Right lobe of liver (tissue), 6 donors: ENCODE results near the gene PLVAP. TPM values are rescaled to one million over a fixed set of nuclear protein-coding genes. Genes with fewer than 3 reads are reported as not detected.

Source experiments
- ATAC-seq, 4 donors: fragments of 200-7000 bp; cut with Tn5 transposase; one replicate each; pipeline ENCODE4 v1.9.1; 2020; ENCODE audit warnings: mild to moderate bottlenecking in 4 of 4, moderate library complexity in 4 of 4
- DNase-seq, 3 donors: peaks; one replicate each; pipeline ENCODE4 v3.0.0-alpha.2; 2020
- H3K27ac ChIP-seq, 3 donors: fragments of 200-600 bp; one replicate each; pipeline ENCODE4 v1.8.0; 2022
- H3K27me3 ChIP-seq, 2 donors: fragments of 200-600 bp; one replicate each; pipeline ENCODE4 v1.8.0; 2022
- H3K36me3 ChIP-seq, 4 donors: fragments of 200-600 bp; sonication (generic) in 1 of 4; one replicate each; pipeline versions ENCODE4 v1.5.1 to v1.8.0; 2017 to 2022; ENCODE audit warnings: control low read depth in 1 of 4
- H3K4me1 ChIP-seq, 4 donors: fragments of 200-600 bp; sonication (generic) in 1 of 4; one replicate each; pipeline versions ENCODE4 v1.5.1 to v1.8.0; 2017 to 2022; ENCODE audit warnings: control low read depth in 1 of 4
- H3K4me3 ChIP-seq, 3 donors: fragments of 200-600 bp; one replicate each; pipeline ENCODE4 v1.8.0; 2022
- H3K9me3 ChIP-seq, 4 donors: fragments of 200-600 bp; sonication (generic) in 1 of 4; one replicate each; pipeline versions ENCODE4 v1.5.1 to v1.8.0; 2017 to 2022; ENCODE audit warnings: control low read depth in 1 of 4
- CTCF ChIP-seq, 4 donors: fragments of 200-600 bp in 3 of 4; fragments of 450-650 bp in 1 of 4; IDR thresholded peaks; one replicate each; pipeline versions ENCODE4 v1.5.1 to v1.8.0; 2016 to 2022; ENCODE audit warnings: antibody characterized with exemption in 4 of 4, mild to moderate bottlenecking in 2 of 4
- POLR2A ChIP-seq: fragments of 450-650 bp; IDR thresholded peaks from one replicate; pipeline ENCODE4 v1.6.1; 2017; ENCODE audit warnings: antibody characterized with exemption, mild to moderate bottlenecking
- WGBS: methylation state at CpG from one replicate; pipeline ENCODE4 v1.1.6; 2018; ENCODE audit warnings: low coverage, low lambda C conversion rate; ENCODE audit not compliant: insufficient coverage; ENCODE audit errors: missing lambda C conversion rate; 5-methylcytosine and 5-hydroxymethylcytosine counted together
- intact Hi-C, 2 donors: fragments of 100-400 bp; cut with DNase I; formaldehyde crosslinking; loops; one replicate each; pipeline versions ENCODE4 v1.11.2 to v1.14.1; 2022
- total RNA-seq, 6 experiments: library from RNA; depleted of rRNA in 2 of 6; stranded (reverse); fragments of >200 nt in 2 of 6; fragmentation: NEBNext Ultra II Directional in 3 of 6; extraction: Animal tissue kit (Norgen Biotek cat#: 25700) in 3 of 6; gene quantifications; one replicate each; pipeline versions ENCODE4 v1.1.0 to v1.2.4, GENCODE V29; 2016 to 2023
- donor health status: DM: no; HTN: yes; CAD: no.
- donor health status: DM: no; HTN: no; CAD: no.
- donor health status: DM: no; HTN: no; CAD: no.
- donor health status: DM: no; HTN: yes; CAD: no.
- donor health status: DM: no; HTN: yes; CAD: no.

PLVAP gene
- total RNA-seq, 6 experiments from 2014 or later, result 0.78 to 16.6 (median 4.1) TPM

DNA sequence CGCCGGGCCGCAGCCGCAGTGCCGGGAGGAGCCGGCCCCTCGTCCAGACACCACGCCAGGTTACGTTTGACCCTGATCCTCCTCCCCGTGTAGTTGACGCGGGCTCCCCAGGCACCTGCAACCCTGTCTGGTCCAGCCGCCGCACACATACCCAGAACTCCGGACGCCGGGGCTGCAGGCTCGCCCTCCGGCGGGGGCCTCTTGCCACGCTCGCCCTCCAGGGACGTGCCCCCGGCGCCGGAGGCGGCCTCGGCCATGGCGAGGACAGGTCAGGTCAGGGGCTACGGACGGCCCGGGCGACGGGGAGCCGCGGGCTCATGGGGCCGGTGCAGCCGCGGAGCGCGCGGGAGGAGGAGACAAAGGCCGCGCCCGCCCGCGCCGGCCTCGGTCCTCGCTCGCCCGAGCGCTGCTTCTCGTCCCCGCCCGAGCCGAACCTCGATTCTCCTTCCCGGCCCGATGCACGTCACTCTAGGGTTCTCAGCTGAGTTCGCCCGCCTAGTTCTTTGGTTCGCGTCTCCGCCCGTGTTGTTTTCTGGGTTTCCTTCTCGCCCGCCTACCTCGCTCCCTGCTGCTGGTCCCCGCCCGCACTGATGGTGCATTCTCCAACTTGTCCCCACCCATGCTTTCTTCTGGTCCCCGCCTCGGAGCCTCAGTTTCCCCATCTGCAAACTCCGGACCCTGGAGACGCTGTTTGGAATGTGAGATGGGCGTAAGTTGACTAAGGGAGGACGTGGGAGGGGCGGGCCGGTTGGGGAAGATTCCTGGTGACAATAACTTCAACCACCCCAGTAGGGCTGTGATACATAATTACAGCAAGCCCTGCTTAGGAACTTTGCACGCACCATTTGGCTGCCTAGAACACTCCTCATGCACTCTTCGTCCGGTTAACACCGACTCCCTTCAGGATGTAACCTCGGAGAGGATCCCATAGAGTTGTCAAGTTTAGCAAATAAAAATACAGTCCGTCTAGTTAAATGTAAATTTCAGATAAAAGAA, 42.4 kb downstream of the PLVAP start, which contains the start of gene ANO8:
Gene ANO8 (minus strand): TSS at position 442 of the 996 bp plus-strand sequence. CDS start 185 bp downstream, at position 257.
- intact Hi-C loops, result no loop called here
- peak; percentile 70 to 81 (median 78) for ATAC-seq
- Histone ChIP-seq H3K9me3 (no peaks in the 10 kb centered on the region), H3K4me1 (peaks cover 0 to 18% (median 3%) of the 10 kb centered on the region in 4 donors), H3K27ac (peak within 1 kb of the TSS in 1 of 3 donors; percentile 50), H3K4me3 (peak within 1 kb of the TSS; percentile 65 to 83 (median 80)), H3K27me3 (no peaks in the 10 kb centered on the region), H3K36me3 (no peaks in the 10 kb centered on the region)
- peak; percentile 91 to 96 (median 96) for DNase-seq
- TF ChIP-seq CTCF (IDR thresholded peaks at IDR 0.05) (no peak), POLR2A (peak; percentile 42)
- 5% methylated on average over 27 of the region's 86 CpGs for WGBS

DNA sequence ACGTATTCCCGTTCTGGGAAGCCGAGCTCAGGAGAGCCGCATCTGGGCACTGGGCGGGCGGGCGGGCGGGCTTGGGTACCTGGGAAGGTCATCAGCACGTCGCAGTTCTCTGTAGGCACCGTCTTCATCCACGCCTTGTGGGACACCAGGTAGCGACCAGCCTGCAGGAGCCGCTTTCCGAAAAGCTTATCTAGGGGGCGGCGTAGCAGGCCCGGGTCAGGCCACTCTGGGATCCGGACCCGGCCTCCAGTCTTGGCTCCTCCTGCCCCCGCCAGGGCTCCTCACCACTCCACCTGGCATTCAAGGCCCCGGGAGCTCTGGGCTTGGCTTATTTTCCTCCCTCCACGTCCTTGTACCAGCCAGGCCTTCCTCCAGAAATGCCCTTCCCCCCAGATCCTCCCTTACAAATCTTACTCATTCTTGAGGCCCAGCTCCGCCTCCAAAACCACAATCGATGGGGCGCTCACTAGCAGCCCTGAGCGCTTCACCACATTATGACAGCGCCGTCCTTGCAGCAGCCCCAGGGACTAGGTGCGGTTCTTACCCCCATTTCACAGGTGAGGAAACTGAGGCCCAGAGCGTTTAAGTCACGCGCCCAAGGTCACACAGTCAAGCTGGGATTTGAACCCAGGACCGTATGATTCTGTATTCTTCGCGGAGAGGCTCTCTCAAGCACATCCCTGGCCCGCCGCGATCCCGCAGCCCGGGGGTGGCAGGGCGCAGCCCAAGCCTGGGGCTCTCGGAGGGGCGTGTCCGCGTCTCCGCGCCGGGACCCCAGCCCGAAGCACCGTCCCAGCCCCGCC, 43.3 kb downstream of the PLVAP start:
- TF ChIP-seq POLR2A, result no peak
- no peak for TF ChIP-seq CTCF (IDR thresholded peaks at IDR 0.05)
- Histone ChIP-seq H3K4me3 (peak overlapping the region; percentile 65 to 83 (median 80)), H3K36me3 (no peaks in the 10 kb centered on the region), H3K27me3 (no peaks in the 10 kb centered on the region), H3K4me1 (peaks cover 0 to 23% (median 3%) of the 10 kb centered on the region in 4 donors), H3K9me3 (no peaks in the 10 kb centered on the region), H3K27ac (peak overlapping the region in 1 of 3 donors; percentile 50)
- peak in 1 of 3 donors; percentile 47 for DNase-seq
- intact Hi-C loops, result no loop called here
- 37% methylated on average over 8 of the region's 52 CpGs for WGBS
- no peak for ATAC-seq

DNA sequence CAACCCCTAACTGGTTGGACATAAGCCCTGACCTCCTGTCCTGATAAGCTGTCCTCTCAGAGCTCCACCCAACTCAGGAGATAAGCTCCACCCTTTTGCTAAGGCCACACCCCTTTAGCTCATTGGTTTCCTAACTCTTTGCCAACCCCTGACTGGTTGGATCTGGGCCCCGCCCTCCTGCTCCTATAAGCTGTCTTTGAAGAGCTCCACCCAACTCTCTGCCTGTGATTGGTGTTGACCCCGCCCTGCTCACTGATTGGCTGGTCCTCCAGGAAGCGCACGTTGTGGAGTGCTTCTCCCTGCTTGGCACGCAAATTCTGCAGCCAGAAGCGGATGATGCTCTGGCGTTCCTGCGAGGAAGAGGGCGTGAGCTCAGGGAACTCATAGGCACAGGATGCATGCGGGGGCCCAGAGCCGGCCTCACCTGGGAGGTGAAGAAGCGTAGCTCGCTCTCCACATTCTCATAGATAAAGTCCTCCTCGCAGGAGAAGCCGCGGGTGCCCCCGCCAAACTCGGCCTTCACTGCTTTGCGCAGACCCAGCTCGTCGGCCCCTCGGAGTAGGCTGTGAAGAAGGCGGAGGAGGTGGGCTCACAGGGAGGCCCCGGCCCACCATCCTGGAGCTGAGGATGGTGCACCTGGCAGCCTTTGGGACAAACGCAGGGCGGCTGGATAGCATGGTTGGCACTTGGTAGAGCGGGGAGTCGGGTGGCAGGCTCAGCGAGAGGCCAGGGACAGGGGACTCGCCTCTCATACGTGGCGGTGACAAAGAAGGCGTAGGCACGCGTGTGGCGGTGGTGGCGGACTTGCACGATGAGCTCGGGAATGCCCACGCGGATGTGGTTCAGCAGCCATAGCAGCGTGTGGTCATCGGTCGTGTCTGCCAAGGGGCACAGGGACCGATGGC, 44.2 kb downstream of the PLVAP start:
- H3K27me3 ChIP-seq, result no peaks in the 10 kb centered on the region
- H3K27ac ChIP-seq, result no peak overlapping the region
- H3K4me3 ChIP-seq, result no peak overlapping the region
- peaks cover 0 to 24% (median under 1%) of the 10 kb centered on the region in 4 donors for H3K4me1 ChIP-seq
- H3K9me3 ChIP-seq, result no peaks in the 10 kb centered on the region
- DNase-seq (peak in 1 of 3 donors; percentile 44), ATAC-seq (no peak)
- TF ChIP-seq CTCF (IDR thresholded peaks at IDR 0.05) (no peak), POLR2A (no peak)
- 95% methylated on average over 22 of the region's 45 CpGs for WGBS
- H3K36me3 ChIP-seq, result no peaks in the 10 kb centered on the region
- intact Hi-C loops, result no loop called here

GRCh38 chr19:17332360-17332676, 44.8 kb downstream of the PLVAP start:
- TF ChIP-seq CTCF (IDR thresholded peaks at IDR 0.05), result no peak
- no peak for TF ChIP-seq POLR2A
- no peaks in the 10 kb centered on the region for H3K27me3 ChIP-seq
- DNase-seq (no peak), ATAC-seq (no peak)
- H3K27ac ChIP-seq, result no peak overlapping the region
- WGBS, result 95% methylated on average over 4 of the region's 8 CpGs
- H3K4me1 ChIP-seq, result peaks cover 0 to 24% (median 0%) of the 10 kb centered on the region in 4 donors
- H3K9me3 ChIP-seq, result no peaks in the 10 kb centered on the region
- intact Hi-C loops, result no loop called here
- H3K36me3 ChIP-seq, result no peaks in the 10 kb centered on the region
- no peak overlapping the region for H3K4me3 ChIP-seq
